ENCODE data around the gene UNC5C.

The UNC5C gene

DNA sequence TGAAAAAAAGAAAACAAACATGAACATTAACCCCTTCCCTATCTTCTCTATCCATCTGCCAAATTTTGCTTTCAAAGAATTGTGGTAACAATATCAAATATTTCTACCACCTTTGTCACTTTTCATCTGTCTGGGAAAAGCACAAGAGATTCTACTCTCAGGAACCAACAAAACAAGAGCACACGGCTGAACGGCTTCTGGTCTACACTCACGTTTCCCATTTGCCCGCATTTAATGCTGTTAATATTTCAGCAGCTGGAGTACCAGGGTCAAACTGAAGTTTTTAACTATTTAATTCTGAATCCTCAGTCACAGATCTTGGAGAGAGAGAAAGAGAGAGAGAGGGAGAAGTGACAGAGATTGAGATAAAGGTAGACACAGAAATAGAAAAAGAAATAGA is 91.4 kb downstream of the UNC5C start:
- DNase-seq: no peak

- DNase-seq: no peak
These were observed 98.5 kb downstream of the UNC5C start for GRCh38 chr4:95450294-95450693.

- no peak for DNase-seq
These were observed 102.6 kb downstream of the UNC5C start for GRCh38 chr4:95446173-95446572.

- DNase-seq: no peak
These were observed 103.5 kb downstream of the UNC5C start for GRCh38 chr4:95445251-95445650.

DNA sequence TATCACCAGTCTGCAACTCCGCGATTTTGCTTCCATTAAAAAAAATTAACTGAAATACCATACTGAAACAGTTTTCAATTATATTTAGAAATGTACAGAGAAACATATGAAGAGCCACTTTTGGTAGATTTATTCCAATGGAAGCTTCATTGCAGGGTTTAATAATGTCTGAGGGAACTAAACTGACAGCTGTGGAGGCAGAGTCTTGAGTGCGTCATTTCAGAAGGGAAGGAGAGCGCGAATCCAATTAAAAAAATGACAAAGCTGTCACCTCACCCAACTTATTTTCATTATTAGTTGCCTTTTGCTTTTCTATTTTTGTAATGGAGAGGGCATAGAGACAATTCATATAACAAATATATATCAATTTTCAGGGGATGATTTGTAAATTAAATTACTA is 104.0 kb downstream of the UNC5C start:
- DNase-seq: no peak

GRCh38 chr4:95439896-95440295 is 108.9 kb downstream of the UNC5C start:
- DNase-seq: no peak

- no peak for DNase-seq
These were observed 109.7 kb downstream of the UNC5C start for GRCh38 chr4:95439071-95439470.

DNA sequence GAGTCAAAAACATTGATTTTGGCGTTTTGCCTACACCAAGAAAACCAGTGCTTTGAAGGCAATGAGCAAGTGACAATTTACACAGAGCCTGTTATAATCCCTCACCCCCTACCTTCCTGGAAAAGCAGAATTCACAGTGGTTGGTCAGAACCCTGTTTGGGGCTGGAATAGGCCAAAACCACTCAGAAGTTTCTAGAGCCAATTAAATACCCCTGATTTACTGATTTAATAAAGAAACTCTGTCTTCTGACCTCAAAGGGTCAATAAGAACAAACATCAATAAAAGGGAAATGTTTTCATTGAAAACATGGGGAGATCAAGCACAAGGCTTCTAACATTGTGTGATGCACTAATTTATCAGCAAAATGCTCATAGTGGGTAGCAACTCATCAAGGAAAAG is 116.3 kb downstream of the UNC5C start:
- no peak for DNase-seq

DNA sequence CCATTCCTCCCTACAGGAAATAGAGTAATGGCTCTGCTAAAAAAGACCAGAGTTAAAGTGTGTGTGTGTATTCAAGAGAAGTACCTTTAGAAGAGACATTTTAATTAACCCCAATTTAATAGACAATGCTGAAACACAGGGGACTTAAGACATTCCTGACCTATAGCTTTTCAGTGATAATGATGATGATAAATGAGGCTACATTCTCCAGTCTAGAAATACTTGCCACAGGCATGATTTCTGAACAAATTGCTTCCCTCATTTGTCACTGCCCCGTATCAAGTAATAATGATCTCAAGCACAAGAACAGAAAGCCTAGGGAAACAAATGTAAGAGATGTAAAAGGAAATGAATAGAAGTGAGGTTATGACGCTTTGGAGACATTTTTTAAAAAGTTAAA is 117.1 kb downstream of the UNC5C start:
- DNase-seq: no peak

- no peak for DNase-seq
These were observed 119.4 kb downstream of the UNC5C start for GRCh38 chr4:95429416-95429815.

DNA sequence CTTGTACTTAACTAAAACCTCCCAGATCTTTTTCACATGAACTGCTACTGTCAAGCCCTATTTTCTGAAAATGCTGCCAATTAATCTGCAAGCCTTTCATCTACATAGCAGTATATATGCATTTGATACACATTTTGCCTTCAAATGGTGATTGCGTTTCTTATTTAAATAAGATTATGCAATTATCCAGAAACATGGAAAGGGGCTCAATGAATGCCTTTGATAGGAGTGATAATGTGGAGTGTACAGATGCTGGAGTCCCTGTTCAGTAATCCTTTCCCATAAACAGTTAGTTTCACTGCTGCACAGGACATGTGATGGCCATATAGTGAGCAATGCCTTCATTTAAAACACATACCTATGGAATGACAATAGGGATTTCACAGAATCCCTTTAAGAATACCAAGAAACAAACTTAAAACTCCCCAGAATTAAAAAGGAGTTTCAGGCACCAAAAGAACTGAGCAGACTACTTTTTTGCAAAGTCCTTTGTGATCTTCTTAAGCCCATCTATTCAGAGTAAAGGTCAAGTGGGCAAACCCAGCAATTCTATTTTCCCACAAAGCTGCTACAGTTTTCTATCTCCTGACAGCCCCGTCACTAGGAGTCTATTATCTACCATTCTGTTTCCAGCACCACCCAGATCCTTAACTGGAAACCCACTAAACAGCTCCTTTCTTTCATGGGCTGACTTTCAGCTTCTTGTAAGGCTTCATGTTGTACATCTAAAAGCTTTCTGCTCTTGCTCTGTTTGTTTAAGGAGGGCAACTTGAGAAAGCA is 120.3 kb downstream of the UNC5C start:
- no peak for DNase-seq

- no peak for DNase-seq
These were observed 122.3 kb downstream of the UNC5C start for GRCh38 chr4:95426455-95426854.

- DNase-seq: no peak
These were observed 126.3 kb downstream of the UNC5C start for GRCh38 chr4:95422436-95422835.

GRCh38 chr4:95421869-95422268 is 126.9 kb downstream of the UNC5C start:
- no peak for DNase-seq

DNA sequence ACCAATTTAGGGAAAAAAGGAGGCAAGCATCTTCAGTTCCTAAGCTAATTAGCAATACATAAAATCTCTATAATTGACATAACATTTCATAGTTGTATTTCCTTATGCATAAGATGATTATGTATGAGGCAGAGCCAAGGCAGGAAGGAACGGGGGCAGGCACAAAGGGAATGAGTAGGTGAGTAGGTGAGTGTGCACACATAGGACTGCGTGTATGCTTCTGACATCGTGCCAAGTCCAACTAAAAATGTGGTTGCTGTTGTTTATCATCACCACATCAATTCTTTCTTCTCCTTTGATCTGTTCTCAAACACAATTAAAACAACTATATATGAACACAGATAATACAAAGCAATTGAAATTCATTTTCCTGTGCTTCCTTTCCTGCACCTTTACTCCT is 131.2 kb downstream of the UNC5C start:
- no peak for DNase-seq

GRCh38 chr4:95415346-95415771 is 133.4 kb downstream of the UNC5C start:
- no peak for DNase-seq

GRCh38 chr4:95411371-95412088 is 137.2 kb downstream of the UNC5C start:
- DNase-seq: no peak

DNA sequence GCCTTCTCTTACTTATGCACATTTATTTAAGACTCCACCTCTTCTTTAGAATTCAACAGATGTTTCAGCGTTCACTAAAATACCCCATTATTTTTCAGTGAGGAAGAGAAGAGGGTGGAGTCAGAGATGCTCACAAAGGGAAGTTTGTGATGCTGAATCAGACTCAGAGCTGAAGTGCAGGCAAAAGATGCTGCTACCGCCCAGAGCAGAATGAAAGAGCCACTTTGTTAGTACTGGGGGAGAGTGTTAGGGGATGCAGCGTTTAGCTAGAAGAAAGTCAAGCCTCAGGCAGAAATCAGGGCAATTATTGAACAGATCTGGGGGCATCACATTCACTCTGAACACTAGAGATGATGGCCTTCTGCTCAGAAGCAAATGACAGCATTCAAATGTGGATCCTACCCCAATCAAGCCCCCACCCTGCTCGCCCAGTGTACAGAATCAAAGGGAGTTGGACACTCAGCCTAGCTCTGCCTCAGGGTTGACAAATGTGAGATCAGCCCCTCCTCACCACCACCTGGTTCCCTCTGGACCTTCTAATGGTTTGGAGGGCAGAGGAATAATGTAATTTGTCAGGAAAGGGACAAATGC is 138.3 kb downstream of the UNC5C start:
- DNase-seq: no peak

DNA sequence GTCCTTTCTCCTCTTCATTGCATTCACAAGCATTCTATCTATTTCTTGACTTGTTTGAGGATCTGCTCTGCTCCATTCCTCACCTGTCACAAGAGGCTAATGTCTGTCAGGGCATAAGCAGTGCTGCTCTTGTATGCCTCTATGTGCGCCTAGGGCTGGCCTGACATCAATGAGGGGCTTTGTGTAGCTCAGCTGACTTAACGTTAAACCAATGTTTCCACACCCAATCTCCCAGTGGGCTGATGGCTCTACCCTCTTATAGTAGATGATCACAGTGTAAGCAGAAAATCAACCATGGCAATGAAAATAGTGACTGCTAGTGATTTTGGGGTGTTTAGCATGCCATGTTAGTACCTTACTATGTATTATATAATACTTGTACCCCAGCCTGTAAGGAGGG is 139.0 kb downstream of the UNC5C start:
- DNase-seq: no peak

GRCh38 chr4:95409127-95409526 is 139.6 kb downstream of the UNC5C start:
- DNase-seq: no peak

GRCh38 chr4:95402299-95402698 is 146.5 kb downstream of the UNC5C start:
- DNase-seq: no peak

DNA sequence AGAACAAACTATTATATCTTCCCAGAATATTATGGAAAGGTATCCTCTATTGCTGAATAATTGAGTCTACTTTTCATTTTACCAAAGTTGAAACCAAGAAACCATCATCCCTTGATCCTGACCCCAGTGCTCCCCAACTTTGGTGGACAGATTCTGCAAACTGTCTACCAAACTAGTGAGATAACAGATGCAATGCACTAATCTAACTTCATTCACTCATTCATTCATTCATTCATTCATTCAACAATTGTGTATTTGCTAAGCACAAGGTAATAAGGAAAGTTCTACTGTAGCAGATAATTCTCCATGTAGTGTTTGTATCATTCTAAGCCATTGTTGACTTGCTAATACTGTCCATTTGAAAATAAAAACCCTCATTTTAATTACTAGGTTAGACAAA is 150.6 kb downstream of the UNC5C start:
- DNase-seq: no peak

DNA sequence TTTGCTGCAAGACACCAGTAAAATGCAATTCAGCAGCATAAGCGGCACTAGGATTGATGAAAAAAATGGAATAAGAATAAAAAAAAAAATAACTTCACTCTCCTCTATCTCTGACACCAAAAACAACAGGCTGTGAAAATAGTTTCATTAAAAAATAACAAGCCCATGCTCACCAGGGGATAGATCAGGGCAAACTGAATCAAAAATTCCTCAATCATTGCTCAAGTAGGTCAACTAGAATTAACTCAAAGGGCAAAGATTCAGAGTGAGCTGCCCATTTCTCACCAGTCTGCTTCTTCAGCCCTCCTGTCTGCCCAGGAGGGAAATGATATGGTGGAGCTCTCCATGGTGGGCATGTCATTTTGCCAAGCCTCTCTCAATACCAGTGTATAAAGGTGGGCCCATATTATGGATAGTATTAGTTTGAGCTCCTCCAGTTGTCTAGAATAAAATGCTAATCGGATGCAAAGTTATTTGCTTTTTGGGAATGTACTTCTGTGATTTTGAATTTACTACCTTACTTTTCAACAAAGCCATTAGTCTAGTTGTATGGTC is 153.9 kb downstream of the UNC5C start:
- no peak for DNase-seq

- DNase-seq: no peak
These were observed 155.0 kb downstream of the UNC5C start for GRCh38 chr4:95393821-95394220.

Data from stimulated activated CD4-positive, alpha-beta T cell treated with anti-CD3 and anti-CD28 coated beads, Interleukin-2, amount 100 ng/mL, for 48 hours (primary cell).